PC-9 (cell line): Measurements from ENCODE around the gene F11R.

Source experiments
- CTCF ChIP-seq: fragments of 200-600 bp; sonication (generic); conservative IDR thresholded peaks from 2 replicates; pipeline ENCODE4 v1.6.1; 2017; ENCODE audit warnings: mixed run types, antibody characterized with exemption, mild to moderate bottlenecking, moderate library complexity
- EZH2 ChIP-seq: fragments of 200-600 bp; sonication (generic); IDR thresholded peaks from 2 replicates; pipeline ENCODE4 v1.8.0; 2017; ENCODE audit warnings: antibody characterized with exemption, low read depth

GRCh38 chr1:160951443-160952128, 69.4 kb downstream of the F11R start:
- TF ChIP-seq CTCF (peak; percentile 83), EZH2 (no peak)
